ENCODE data around the gene PVALB.

Gene PVALB

GRCh38 chr22:36775964-36776669, 40.7 kb downstream of the PVALB start, which contains the start of gene IFT27:
Gene IFT27, minus strand, starts transcription at chr22:36776119. Its CDS starts 412 bp downstream, at chr22:36775707.
- peak; percentile 99 for DNase-seq (ENCODE audit: low spot score)
- peak within 1 kb of the TSS; percentile 99 for H3K4me3 ChIP-seq
- no peak for TF ChIP-seq CTCF (IDR thresholded peaks at IDR 0.05)
- H3K27ac ChIP-seq, result peak within 1 kb of the TSS; percentile 84 to 95

- peak; percentile 79 for DNase-seq (ENCODE audit: low spot score)
- Histone ChIP-seq H3K27ac (peak overlapping the region; percentile 84 to 95), H3K4me3 (peak overlapping the region; percentile 99)
- TF ChIP-seq CTCF (IDR thresholded peaks at IDR 0.05), result no peak
Observed at GRCh38 chr22:36775586-36775963, 41.3 kb downstream of the PVALB start.

GRCh38 chr22:36773935-36774334, 42.9 kb downstream of the PVALB start:
- no peak overlapping the region for H3K4me3 ChIP-seq
- no peak for TF ChIP-seq CTCF (IDR thresholded peaks at IDR 0.05)
- H3K27ac ChIP-seq, result no peak overlapping the region
- no peak for DNase-seq (ENCODE audit: low spot score)

GRCh38 chr22:36772451-36772850, 44.4 kb downstream of the PVALB start:
- no peak for TF ChIP-seq CTCF (IDR thresholded peaks at IDR 0.05)
- H3K4me3 ChIP-seq, result no peak overlapping the region
- no peak for DNase-seq (ENCODE audit: low spot score)
- H3K27ac ChIP-seq, result no peak overlapping the region

- DNase-seq (ENCODE audit: low spot score), result peak; percentile 45
- Histone ChIP-seq H3K4me3 (no peak overlapping the region), H3K27ac (no peak overlapping the region)
- TF ChIP-seq CTCF (IDR thresholded peaks at IDR 0.05), result no peak
Observed at GRCh38 chr22:36771356-36772063, 45.3 kb downstream of the PVALB start.

GRCh38 chr22:36770513-36771231, 46.2 kb downstream of the PVALB start:
- Histone ChIP-seq H3K4me3 (no peak overlapping the region), H3K27ac (no peak overlapping the region)
- no peak for TF ChIP-seq CTCF (IDR thresholded peaks at IDR 0.05)
- DNase-seq (ENCODE audit: low spot score), result peak; percentile 68
